Mesenchymal stem cell (in vitro differentiated cells and primary cell): Measurements from ENCODE around the gene PITPNC1.
"Not testable (repeated sequence)": the region's sequence is repeated elsewhere in the genome, so short reads cannot be mapped to it uniquely, and the experiment has no call there.

Source experiments
- DNase-seq: peaks from one replicate; pipeline ENCODE4 v3.0.0-alpha.2; 2013
- H2AFZ ChIP-seq: one replicate; pipeline ENCODE4 v1.6.1; 2013; ENCODE audit warnings: low read depth, mild to moderate bottlenecking, control low read depth, inconsistent platforms, low read length, moderate library complexity
- H2AK5ac ChIP-seq: 2 replicates; pipeline ENCODE4 v1.6.1; 2013; ENCODE audit warnings: low read length, moderate library complexity, mild to moderate bottlenecking, inconsistent platforms; ENCODE audit not compliant: severe bottlenecking
- H2BK120ac ChIP-seq: one replicate; pipeline ENCODE4 v1.6.1; 2013; ENCODE audit warnings: low read depth, mild to moderate bottlenecking, inconsistent platforms, low read length, moderate library complexity
- H2BK12ac ChIP-seq, 2 experiments: one replicate each; pipeline ENCODE4 v1.6.1; 2013; ENCODE audit warnings: inconsistent platforms in 2 of 2, low read length in 2 of 2, mild to moderate bottlenecking in 2 of 2, moderate library complexity in 2 of 2, control low read depth in 1 of 2
- H2BK15ac ChIP-seq: one replicate; pipeline ENCODE4 v1.6.1; 2013; ENCODE audit warnings: mild to moderate bottlenecking, low read depth, inconsistent platforms; ENCODE audit not compliant: poor library complexity, severe bottlenecking
- H2BK5ac ChIP-seq: 2 replicates; pipeline ENCODE4 v1.6.1; 2013; ENCODE audit warnings: low read depth, mild to moderate bottlenecking, low read length, control low read depth, inconsistent platforms; ENCODE audit not compliant: poor library complexity, severe bottlenecking
- H3K14ac ChIP-seq, 2 experiments: one replicate each; pipeline ENCODE4 v1.6.1; 2013; ENCODE audit warnings: inconsistent platforms in 2 of 2, low read length in 2 of 2, control low read depth in 1 of 2, mild to moderate bottlenecking in 1 of 2, moderate library complexity in 1 of 2
- H3K18ac ChIP-seq, 2 experiments: one replicate each; pipeline ENCODE4 v1.6.1; 2013; ENCODE audit warnings: inconsistent platforms in 2 of 2, low read length in 2 of 2, control low read depth in 1 of 2, low read depth in 1 of 2, mild to moderate bottlenecking in 1 of 2
- H3K23ac ChIP-seq, 2 experiments: one replicate each; pipeline ENCODE4 v1.6.1; 2013; ENCODE audit warnings: inconsistent platforms in 2 of 2, low read length in 2 of 2, mild to moderate bottlenecking in 2 of 2, moderate library complexity in 2 of 2, control low read depth in 1 of 2
- H3K27ac ChIP-seq: 2 replicates; pipeline ENCODE4 v1.5.1; 2013; ENCODE audit warnings: mild to moderate bottlenecking, moderate library complexity, low read length, control low read depth, inconsistent platforms; ENCODE audit not compliant: poor library complexity, severe bottlenecking
- H3K27me3 ChIP-seq, 2 experiments: 2 replicates each; pipeline versions ENCODE4 v1.6.1 to v1.7.0; 2013; ENCODE audit warnings: low read length in 2 of 2, mild to moderate bottlenecking in 2 of 2, moderate library complexity in 2 of 2, control low read depth in 1 of 2, inconsistent platforms in 1 of 2; ENCODE audit not compliant: control insufficient read depth in 1 of 2, insufficient read depth in 1 of 2
- H3K36me3 ChIP-seq, 2 experiments: 2 replicates each; pipeline versions ENCODE4 v1.6.1 to v1.7.0; 2013; ENCODE audit warnings: low read length in 2 of 2, control low read depth in 1 of 2, inconsistent platforms in 1 of 2, low read depth in 1 of 2, mild to moderate bottlenecking in 1 of 2; ENCODE audit not compliant: insufficient read depth in 2 of 2, control insufficient read depth in 1 of 2
- H3K4ac ChIP-seq, 2 experiments: one replicate each; pipeline ENCODE4 v1.6.1; 2013; ENCODE audit warnings: inconsistent platforms in 2 of 2, low read length in 2 of 2, mild to moderate bottlenecking in 2 of 2, moderate library complexity in 2 of 2, control low read depth in 1 of 2, low read depth in 1 of 2
- H3K4me1 ChIP-seq: 2 replicates; pipeline ENCODE4 v1.6.1; 2013; ENCODE audit warnings: low read depth, low read length, control low read depth; ENCODE audit not compliant: control insufficient read depth, insufficient read depth
- H3K4me2 ChIP-seq: 2 replicates; pipeline ENCODE4 v1.6.1; 2013; ENCODE audit warnings: low read length, mild to moderate bottlenecking, inconsistent platforms; ENCODE audit not compliant: poor library complexity, severe bottlenecking
- H3K4me3 ChIP-seq, 2 experiments: 2 replicates each; pipeline versions ENCODE4 v1.5.1 to v1.7.0; 2013; ENCODE audit warnings: low read length in 2 of 2, mild to moderate bottlenecking in 2 of 2, control low read depth in 1 of 2, low read depth in 1 of 2; ENCODE audit not compliant: insufficient read depth in 1 of 2
- H3K79me1 ChIP-seq: replicated peaks from 2 replicates; pipeline ENCODE4 v1.6.1; 2013; ENCODE audit warnings: mild to moderate bottlenecking, control low read depth, low read length, inconsistent platforms; ENCODE audit not compliant: poor library complexity, severe bottlenecking
- H3K9ac ChIP-seq: 2 replicates; pipeline ENCODE4 v1.7.0; 2013; ENCODE audit warnings: mild to moderate bottlenecking, low read length, moderate library complexity
- H3K9me3 ChIP-seq: 2 replicates; pipeline ENCODE4 v1.7.0; 2013; ENCODE audit warnings: mild to moderate bottlenecking, low read length; ENCODE audit not compliant: control insufficient read depth
- H4K8ac ChIP-seq: one replicate; pipeline ENCODE4 v1.6.1; 2013; ENCODE audit warnings: inconsistent platforms, mild to moderate bottlenecking, low read length, moderate library complexity
- H4K91ac ChIP-seq: one replicate; pipeline ENCODE4 v1.6.1; 2013; ENCODE audit warnings: mild to moderate bottlenecking, low read length, inconsistent platforms
- WGBS: methylation state at CpG from one replicate; pipeline ENCODE4 v1.1.7; 2013; ENCODE audit warnings: mixed read lengths; 5-methylcytosine and 5-hydroxymethylcytosine counted together

PITPNC1 gene

GRCh38 chr17:67514998-67515397, 137.9 kb downstream of the PITPNC1 start:
- Histone ChIP-seq H3K4me2 (no peak overlapping the region), H3K4me3 (no peak overlapping the region), H3K27me3 (no peaks in the 10 kb centered on the region), H3K9me3 (no peaks in the 10 kb centered on the region), H3K18ac (no peak overlapping the region), H4K8ac (no peak overlapping the region), H2BK120ac (no peak overlapping the region), H3K23ac (no peak overlapping the region), H2BK5ac (no peak overlapping the region), H3K9ac (no peak overlapping the region), H3K79me1 (peaks cover 4% of the 10 kb centered on the region), H3K36me3 (no peaks in the 10 kb centered on the region), H2AFZ (no peak overlapping the region), H3K4me1 (no peaks in the 10 kb centered on the region), H4K91ac (no peak overlapping the region), H2BK12ac (no peak overlapping the region), H3K4ac (no peak overlapping the region), H3K14ac (no peak overlapping the region), H2AK5ac (no peak overlapping the region), H2BK15ac (no peak overlapping the region), H3K27ac (no peak overlapping the region)
- DNase-seq, result no peak
- 63% methylated on average over 4 of the region's 4 CpGs for WGBS

GRCh38 chr17:67515490-67516083, 138.5 kb downstream of the PITPNC1 start:
- H3K4me1 ChIP-seq, result no peaks in the 10 kb centered on the region
- no peak overlapping the region for H3K27ac ChIP-seq
- no peaks in the 10 kb centered on the region for H3K9me3 ChIP-seq
- H4K91ac ChIP-seq, result no peak overlapping the region
- H3K14ac ChIP-seq, result no peak overlapping the region
- H2AK5ac ChIP-seq, result no peak overlapping the region
- no peak overlapping the region for H2BK5ac ChIP-seq
- H3K18ac ChIP-seq, result no peak overlapping the region
- H3K23ac ChIP-seq, result no peak overlapping the region
- H2BK15ac ChIP-seq, result no peak overlapping the region
- WGBS, result 87% methylated on average over 10 of the region's 10 CpGs
- H3K4me2 ChIP-seq, result no peak overlapping the region
- no peak overlapping the region for H4K8ac ChIP-seq
- H3K79me1 ChIP-seq, result peaks cover 7% of the 10 kb centered on the region
- H3K27me3 ChIP-seq, result no peaks in the 10 kb centered on the region
- no peak overlapping the region for H3K4me3 ChIP-seq
- no peak overlapping the region for H2BK12ac ChIP-seq
- no peak overlapping the region for H3K9ac ChIP-seq
- H3K36me3 ChIP-seq, result no peaks in the 10 kb centered on the region
- H2AFZ ChIP-seq, result no peak overlapping the region
- no peak for DNase-seq
- H2BK120ac ChIP-seq, result no peak overlapping the region
- no peak overlapping the region for H3K4ac ChIP-seq

GRCh38 chr17:67516571-67516970, 139.5 kb downstream of the PITPNC1 start:
- H4K91ac ChIP-seq, DNase-seq, H3K27ac ChIP-seq, H3K36me3 ChIP-seq, H2BK12ac ChIP-seq, H3K9me3 ChIP-seq, H2BK5ac ChIP-seq, H2BK15ac ChIP-seq, H3K4me2 ChIP-seq, H3K14ac ChIP-seq, H2AK5ac ChIP-seq, H2AFZ ChIP-seq, H4K8ac ChIP-seq, H3K4ac ChIP-seq, H3K79me1 ChIP-seq, H3K9ac ChIP-seq, H3K27me3 ChIP-seq, H2BK120ac ChIP-seq, H3K4me1 ChIP-seq, H3K18ac ChIP-seq, H3K4me3 ChIP-seq, H3K23ac ChIP-seq: not testable (repeated sequence)
- WGBS, result 97% methylated on average over 7 of the region's 10 CpGs

- H3K14ac ChIP-seq, result no peak overlapping the region
Measured at GRCh38 chr17:67517325-67517724, 140.2 kb downstream of the PITPNC1 start.

More at GRCh38 chr17:67517325-67517724, 140.2 kb downstream of the PITPNC1 start:
- H3K27me3 ChIP-seq, result no peaks in the 10 kb centered on the region
- no peak overlapping the region for H4K91ac ChIP-seq
- H3K27ac ChIP-seq, result no peak overlapping the region
- H2BK15ac ChIP-seq, result no peak overlapping the region
- peaks cover 2% of the 10 kb centered on the region for H3K4me1 ChIP-seq
- H3K36me3 ChIP-seq, result no peaks in the 10 kb centered on the region
- no peak for DNase-seq
- peaks cover 7% of the 10 kb centered on the region for H3K79me1 ChIP-seq
- no peak overlapping the region for H2BK120ac ChIP-seq
- H2AFZ ChIP-seq, result no peak overlapping the region
- H3K4ac ChIP-seq, result no peak overlapping the region
- H2BK12ac ChIP-seq, result no peak overlapping the region
- no peak overlapping the region for H2BK5ac ChIP-seq
- no peak overlapping the region for H2AK5ac ChIP-seq
- WGBS, result no CpG with 5 or more reads among the region's 1 CpG
- H3K9me3 ChIP-seq, result no peaks in the 10 kb centered on the region
- H3K18ac ChIP-seq, result no peak overlapping the region
- no peak overlapping the region for H3K9ac ChIP-seq
- H3K4me2 ChIP-seq, result no peak overlapping the region
- no peak overlapping the region for H3K23ac ChIP-seq
- H3K4me3 ChIP-seq, result no peak overlapping the region
- H4K8ac ChIP-seq, result no peak overlapping the region
